Ovary (tissue), 9 donors: ENCODE measurements around the gene CKAP5. TPM values are rescaled to one million over a fixed set of nuclear protein-coding genes. Genes with fewer than 3 reads are reported as not detected.

Experiments used
- DNase-seq, 5 donors: peaks; one replicate each; pipeline ENCODE4 v3.0.0-alpha.2; 2019 to 2020
- H3K27ac ChIP-seq, 2 donors: fragments of 200-600 bp; one replicate each; pipeline versions ENCODE4 v1.5.1 to v1.8.0; 2019 to 2022
- H3K27me3 ChIP-seq: fragments of 200-600 bp; one replicate; pipeline ENCODE4 v1.8.0; 2022
- H3K36me3 ChIP-seq: fragments of 200-600 bp; sonication (generic); one replicate; pipeline ENCODE4 v1.5.1; 2019
- H3K4me1 ChIP-seq: one replicate; pipeline ENCODE4 v1.8.1; 2013; ENCODE audit warnings: mild to moderate bottlenecking, moderate library complexity; ENCODE audit not compliant: insufficient read depth
- H3K4me3 ChIP-seq: fragments of 200-600 bp; sonication (generic); one replicate; pipeline ENCODE4 v1.5.1; 2017
- H3K9me3 ChIP-seq, 2 donors: fragments of 200-600 bp in 1 of 2; sonication (generic) in 1 of 2; one replicate each; pipeline versions ENCODE4 v1.5.1 to v1.8.1; 2013 to 2019; ENCODE audit warnings: mild to moderate bottlenecking in 1 of 2, moderate library complexity in 1 of 2
- EP300 ChIP-seq: sonication (generic); formaldehyde crosslinking; IDR thresholded peaks from one replicate; pipeline ENCODE4 v1.6.1; 2017; ENCODE audit warnings: antibody characterized with exemption
- POLR2A ChIP-seq: fragments of 450-650 bp; IDR thresholded peaks from one replicate; pipeline ENCODE4 v1.6.1; 2017; ENCODE audit warnings: antibody characterized with exemption, mild to moderate bottlenecking, moderate library complexity
- WGBS, 3 donors: extraction: QIAGEN DNeasy Blood & Tissue Kit in 1 of 3; methylation state at CpG; one replicate each; pipeline versions ENCODE4 v1.1.5 to v1.1.7; 2013 to 2017; 5-methylcytosine and 5-hydroxymethylcytosine counted together
- intact Hi-C, 4 donors: fragments of 100-400 bp; cut with DNase I; formaldehyde crosslinking; loops; one replicate each; pipeline versions ENCODE4 v1.11.0 to v1.15.1; 2022 to 2023
- polyA plus RNA-seq, 2 donors: library from polyadenylated mRNA; stranded (reverse); fragments of 200-250 nt in 1 of 2; fragments of 350-450 nt in 1 of 2; fragmentation: Illumina TruSeq in 1 of 2; extraction: RNeasy Lipid Tissue Mini Kit (QIAGEN cat#74804) in 1 of 2; gene quantifications; one replicate each; pipeline ENCODE4 v1.2.3, GENCODE V29; 2013 to 2014
- total RNA-seq, 7 donors: library from RNA; depleted of rRNA in 2 of 7; stranded (reverse); fragments of >200 nt in 2 of 7; fragmentation: NEBNext Ultra II Directional in 3 of 7; extraction: Animal tissue kit (Norgen Biotek cat#: 25700) in 3 of 7; gene quantifications; one replicate each; pipeline versions ENCODE4 v1.1.0 to v1.2.4, GENCODE V29; 2016 to 2023
- TF ChIP-seq, protein P1 (sequence below), 3 donors: fragments of 450-650 bp in 2 of 3; fragments of 200-600 bp in 1 of 3; IDR thresholded peaks; one replicate each; pipeline versions ENCODE4 v1.5.1 to v1.8.0; 2016 to 2022; ENCODE audit warnings: antibody characterized with exemption in 3 of 3, mild to moderate bottlenecking in 1 of 3
- donor health status: DM: no; HTN: no; CAD: no; lungs with moderate emphysema.
- donor health status: DM: no; HTN: no; CAD: no.
- donor health status: Bipolar disorder and iron deficiency.
- donor health status: DM: yes; HTN: yes; CAD: no.
- donor health status: DM: no; HTN: no; CAD: no.
- donor health status: DM: yes; HTN: yes; CAD: no.

The CKAP5 gene
- total and polyA plus RNA-seq, 9 donors: 25.8 to 110 (median 91.5) TPM

DNA sequence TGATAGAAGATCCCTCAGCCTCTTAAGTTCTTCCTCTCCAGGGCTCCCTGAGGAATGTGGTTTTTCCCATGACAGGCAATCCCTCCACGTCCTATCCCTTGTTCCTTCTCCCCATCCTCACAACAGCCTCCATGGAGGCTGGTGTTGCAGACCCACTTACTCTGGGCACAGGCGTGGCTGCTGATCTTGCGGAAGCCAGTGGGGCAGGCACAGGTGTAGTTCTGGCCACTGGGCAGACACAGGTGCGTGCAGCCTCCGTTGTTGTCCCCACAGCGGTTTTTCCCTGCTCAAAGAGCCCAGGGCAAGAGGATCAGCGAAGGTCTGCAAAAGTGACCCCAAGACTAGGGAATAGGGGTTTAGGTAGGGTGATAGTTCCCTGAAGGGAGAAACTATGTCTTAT is 43.2 kb upstream of the CKAP5 start:
- Histone ChIP-seq H3K4me3 (no peak overlapping the region), H3K9me3 (no peaks in the 10 kb centered on the region), H3K27ac (no peak overlapping the region), H3K27me3 (no peaks in the 10 kb centered on the region), H3K4me1 (no peaks in the 10 kb centered on the region), H3K36me3 (no peaks in the 10 kb centered on the region)
- no peak for DNase-seq
- intact Hi-C loops: loop anchor here (2.0 to 10.0 kb wide), 5 partner anchors 264 to 466 kb away; partner anchors contain the start of gene MYBPC3 (in 1 of the 4)
- WGBS, 3 donors: 82 to 87% (median 87%) methylated on average over 7 of the region's 7 CpGs
- TF ChIP-seq, protein P1, sequence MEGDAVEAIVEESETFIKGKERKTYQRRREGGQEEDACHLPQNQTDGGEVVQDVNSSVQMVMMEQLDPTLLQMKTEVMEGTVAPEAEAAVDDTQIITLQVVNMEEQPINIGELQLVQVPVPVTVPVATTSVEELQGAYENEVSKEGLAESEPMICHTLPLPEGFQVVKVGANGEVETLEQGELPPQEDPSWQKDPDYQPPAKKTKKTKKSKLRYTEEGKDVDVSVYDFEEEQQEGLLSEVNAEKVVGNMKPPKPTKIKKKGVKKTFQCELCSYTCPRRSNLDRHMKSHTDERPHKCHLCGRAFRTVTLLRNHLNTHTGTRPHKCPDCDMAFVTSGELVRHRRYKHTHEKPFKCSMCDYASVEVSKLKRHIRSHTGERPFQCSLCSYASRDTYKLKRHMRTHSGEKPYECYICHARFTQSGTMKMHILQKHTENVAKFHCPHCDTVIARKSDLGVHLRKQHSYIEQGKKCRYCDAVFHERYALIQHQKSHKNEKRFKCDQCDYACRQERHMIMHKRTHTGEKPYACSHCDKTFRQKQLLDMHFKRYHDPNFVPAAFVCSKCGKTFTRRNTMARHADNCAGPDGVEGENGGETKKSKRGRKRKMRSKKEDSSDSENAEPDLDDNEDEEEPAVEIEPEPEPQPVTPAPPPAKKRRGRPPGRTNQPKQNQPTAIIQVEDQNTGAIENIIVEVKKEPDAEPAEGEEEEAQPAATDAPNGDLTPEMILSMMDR (IDR thresholded peaks at IDR 0.05): no peak
- TF ChIP-seq EP300: no peak

DNA sequence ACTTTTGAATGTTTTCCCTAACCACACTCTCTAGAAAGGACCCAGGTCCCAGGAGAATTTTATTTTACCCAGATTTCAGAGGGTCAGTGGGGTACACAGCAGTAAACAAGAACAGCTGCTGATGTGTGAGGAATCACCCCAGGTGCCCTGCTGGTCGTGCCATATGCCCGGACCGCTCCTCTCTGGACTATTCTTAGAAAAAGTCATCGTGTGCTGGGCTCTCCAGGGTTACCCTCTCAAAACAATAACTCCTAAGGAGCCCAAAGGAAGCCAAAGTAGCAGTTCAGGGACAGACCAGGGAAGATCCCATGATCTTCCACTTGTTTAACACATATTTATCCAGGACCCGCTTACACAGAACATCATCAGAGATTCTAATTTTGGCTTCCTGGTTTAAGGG is 42.6 kb upstream of the CKAP5 start:
- H3K27me3 ChIP-seq: no peaks in the 10 kb centered on the region
- no peak overlapping the region for H3K4me3 ChIP-seq
- no peaks in the 10 kb centered on the region for H3K9me3 ChIP-seq
- WGBS, 3 donors: 82 to 88% (median 87%) methylated on average over 5 of the region's 5 CpGs
- intact Hi-C loops: loop anchor here (2.0 to 10.0 kb wide), 5 partner anchors 264 to 466 kb away; partner anchors contain the start of gene MYBPC3 (in 1 of the 4)
- DNase-seq: no peak
- H3K27ac ChIP-seq: no peak overlapping the region
- H3K4me1 ChIP-seq: no peaks in the 10 kb centered on the region
- TF ChIP-seq, protein P1 (IDR thresholded peaks at IDR 0.05): no peak
- no peak for TF ChIP-seq POLR2A
- no peak for TF ChIP-seq EP300
- H3K36me3 ChIP-seq: no peaks in the 10 kb centered on the region

DNA sequence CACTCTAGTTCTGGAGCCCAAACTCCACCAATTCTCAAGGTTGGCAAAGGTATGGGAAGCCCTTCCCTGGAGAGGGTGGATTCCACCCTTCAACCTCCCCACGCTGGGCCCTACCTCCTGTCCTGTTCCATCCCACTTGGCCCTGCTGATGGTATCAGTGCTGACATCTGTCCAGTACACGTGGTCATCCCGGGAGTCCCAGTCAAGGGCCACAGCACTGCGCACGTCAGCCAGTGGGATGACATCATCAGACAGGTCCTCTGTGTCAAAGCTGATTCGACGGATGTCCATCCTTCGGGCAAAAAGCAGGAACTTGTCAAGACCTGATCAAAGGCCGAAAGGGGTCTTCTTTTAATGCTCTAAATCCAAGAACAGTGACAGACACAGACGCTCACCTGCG is 40.1 kb upstream of the CKAP5 start:
- no peak overlapping the region for H3K4me3 ChIP-seq
- intact Hi-C loops: loop anchor here in 2 of 4 donors (5.0 to 10.0 kb wide), 2 partner anchors 271 to 469 kb away; partner anchors contain the start of gene MYBPC3 (in 1 of the 2)

DNA sequence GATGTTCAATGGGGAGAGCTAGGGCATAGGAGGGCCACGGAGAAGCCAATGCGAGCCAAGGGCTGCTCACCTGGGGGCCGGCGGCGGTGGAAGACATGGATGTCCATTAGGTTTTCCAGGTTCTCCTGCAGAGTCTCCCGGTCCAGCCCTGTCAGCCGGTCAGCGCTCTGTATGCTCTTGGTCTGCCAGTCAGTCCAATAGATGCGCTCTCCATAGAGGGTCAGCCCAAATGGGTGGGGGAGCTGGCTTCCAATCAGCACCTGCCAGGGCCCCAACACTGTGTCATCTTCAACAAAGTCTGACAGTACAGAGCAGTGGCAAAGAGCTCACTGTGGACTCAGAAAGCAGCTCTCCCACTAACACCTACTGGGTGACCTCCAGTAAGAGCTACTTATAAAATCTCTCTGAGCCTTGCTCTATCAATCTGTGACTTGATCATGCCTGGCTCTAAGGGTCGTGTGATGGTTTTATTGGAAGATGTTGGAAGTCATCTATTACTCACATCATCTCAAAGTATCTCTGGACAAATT is 33.0 kb upstream of the CKAP5 start:
- intact Hi-C loops: no loop called here
- 93 to 96% (median 94%) methylated on average over 10 of the region's 10 CpGs for WGBS, 3 donors

More for the DNA sequence above, 40.1 kb upstream of the CKAP5 start:
- Histone ChIP-seq H3K27me3 (no peaks in the 10 kb centered on the region), H3K9me3 (no peaks in the 10 kb centered on the region), H3K36me3 (no peaks in the 10 kb centered on the region), H3K4me1 (no peaks in the 10 kb centered on the region), H3K27ac (no peak overlapping the region)
- WGBS, 3 donors: 90 to 94% (median 92%) methylated on average over 11 of the region's 11 CpGs
- TF ChIP-seq, protein P1 (IDR thresholded peaks at IDR 0.05): no peak
- TF ChIP-seq POLR2A (no peak), EP300 (no peak)
- no peak for DNase-seq

More for the DNA sequence above, 33.0 kb upstream of the CKAP5 start:
- Histone ChIP-seq H3K4me1 (no peaks in the 10 kb centered on the region), H3K27ac (no peak overlapping the region), H3K4me3 (no peak overlapping the region), H3K27me3 (no peaks in the 10 kb centered on the region), H3K9me3 (no peaks in the 10 kb centered on the region), H3K36me3 (no peaks in the 10 kb centered on the region)
- no peak for DNase-seq
- TF ChIP-seq POLR2A: no peak
- TF ChIP-seq, protein P1 (IDR thresholded peaks at IDR 0.05): no peak
- TF ChIP-seq EP300: no peak
